NB4 (cell line): ENCODE data around the gene KSR2.
A peak's percentile ranks its signal among the peaks of the same experiment; 100 is the strongest.

Source experiments
- DNase-seq: peaks from one replicate; pipeline ENCODE4 v3.0.0; 2010; ENCODE audit warnings: low read depth
- H3K4me3 ChIP-seq: one replicate; pipeline ENCODE4 v1.5.1; 2011; ENCODE audit warnings: mild to moderate bottlenecking, low read depth, low read length, moderate library complexity
- CTCF ChIP-seq: IDR thresholded peaks from one replicate; pipeline ENCODE4 v1.5.1; 2012; ENCODE audit warnings: low read depth, low read length
- MYC ChIP-seq: IDR thresholded peaks from 2 replicates; pipeline ENCODE4 v1.6.1; 2011; ENCODE audit warnings: low read depth, low read length
- POLR2A ChIP-seq: IDR thresholded peaks from 2 replicates; pipeline ENCODE4 v1.6.1; 2011; ENCODE audit warnings: mild to moderate bottlenecking; ENCODE audit not compliant: insufficient read length; ENCODE audit errors: extremely low read depth
- TF ChIP-seq, protein P1 (sequence below): IDR thresholded peaks from 2 replicates; pipeline ENCODE4 v1.6.1; 2011; ENCODE audit warnings: low read depth, low read length

Gene KSR2

DNA sequence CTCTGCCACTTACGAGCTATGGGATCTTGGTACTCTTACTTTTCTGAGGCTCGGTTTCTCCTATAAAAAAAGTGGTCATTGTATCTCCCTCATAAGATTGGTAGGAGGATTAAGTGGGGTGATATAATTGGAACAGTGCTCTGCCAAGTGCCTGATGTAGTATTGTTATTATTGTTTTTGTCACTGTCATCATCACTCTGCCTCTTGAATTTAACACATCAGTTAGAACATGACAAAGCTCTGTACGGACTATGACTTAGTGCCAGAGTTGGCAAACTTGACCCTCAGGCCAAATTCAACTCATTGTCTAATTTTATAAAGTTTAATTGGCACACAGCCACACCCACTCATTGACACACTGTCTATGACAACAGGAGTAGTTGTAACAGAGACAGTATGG lies 378.4 kb downstream of the KSR2 start:
- DNase-seq = no peak
- TF ChIP-seq, protein P1, sequence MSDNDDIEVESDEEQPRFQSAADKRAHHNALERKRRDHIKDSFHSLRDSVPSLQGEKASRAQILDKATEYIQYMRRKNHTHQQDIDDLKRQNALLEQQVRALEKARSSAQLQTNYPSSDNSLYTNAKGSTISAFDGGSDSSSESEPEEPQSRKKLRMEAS = no peak
- TF ChIP-seq POLR2A = no peak
- TF ChIP-seq CTCF = no peak
- no peak for TF ChIP-seq MYC
- no peak overlapping the region for H3K4me3 ChIP-seq

GRCh38 chr12:117589021-117589420 lies 379.8 kb downstream of the KSR2 start:
- no peak overlapping the region for H3K4me3 ChIP-seq
- no peak for DNase-seq
- TF ChIP-seq POLR2A (no peak), CTCF (no peak), MYC (no peak)
- TF ChIP-seq, protein P1 = no peak

- DNase-seq = peak; percentile 61
- no peak overlapping the region for H3K4me3 ChIP-seq
- TF ChIP-seq, protein P1 = no peak
- TF ChIP-seq CTCF = peak; percentile 98
Measured at GRCh38 chr12:117587631-117588287, 381.0 kb downstream of the KSR2 start.

DNA sequence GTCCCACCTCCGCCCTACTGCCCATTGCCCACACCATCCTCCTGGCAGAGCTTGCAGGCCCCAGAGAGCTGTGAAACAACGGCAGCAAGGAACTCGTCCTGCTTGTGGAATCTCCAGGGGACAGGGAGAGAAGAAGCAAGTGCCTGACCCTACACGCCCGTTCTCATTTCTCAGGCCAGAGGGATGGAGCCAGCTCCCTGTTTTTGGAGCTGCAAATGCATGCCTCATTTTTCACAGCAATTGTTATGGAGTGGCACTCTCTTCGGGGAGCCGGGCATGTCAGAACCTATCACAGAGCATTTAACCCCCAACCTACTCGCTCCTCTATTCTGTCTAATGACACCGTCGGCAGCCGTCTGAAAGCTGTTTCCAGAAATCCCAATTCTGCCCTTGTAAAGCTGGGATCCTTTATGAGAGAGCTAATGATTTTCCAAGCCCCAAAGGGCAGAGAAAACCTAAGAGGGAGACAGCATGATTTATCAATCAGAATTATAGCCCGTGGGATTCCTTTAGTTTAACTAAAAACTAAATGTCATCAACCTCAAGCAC lies 385.0 kb downstream of the KSR2 start:
- no peak overlapping the region for H3K4me3 ChIP-seq
- no peak for TF ChIP-seq POLR2A
- TF ChIP-seq, protein P1 = no peak
- TF ChIP-seq MYC = no peak
- no peak for TF ChIP-seq CTCF

GRCh38 chr12:117583092-117583491 lies 385.7 kb downstream of the KSR2 start:
- DNase-seq = no peak
- H3K4me3 ChIP-seq = no peak overlapping the region
- TF ChIP-seq POLR2A (no peak), CTCF (no peak), MYC (no peak)
- TF ChIP-seq, protein P1 = no peak

More for the DNA sequence above, 385.0 kb downstream of the KSR2 start:
- no peak for DNase-seq
